Measurements from ENCODE around the gene WASHC4.

Gene WASHC4

GRCh38 chr12:105107494-105108371 is at the start of gene WASHC4:
WASHC4 (plus strand) TSS chr12:105107731; CDS start chr12:105107801, 70 bp downstream.
- Histone ChIP-seq H3K36me3 (ENCODE audit: control insufficient read depth in 1 of 2, insufficient read depth in 2 of 2, low read length in 2 of 2) (peaks cover 4 to 12% of the 10 kb centered on the region in 2 donors), H3K4me3 (ENCODE audit: low read depth in 1 of 2, low read length in 2 of 2) (peak within 1 kb of the TSS; percentile 81 to 98), H3K9me3 (ENCODE audit: control insufficient read depth in 1 of 2, low read length in 2 of 2) (no peaks in the 10 kb centered on the region), H3K27me3 (ENCODE audit: low read depth, low read length) (no peaks in the 10 kb centered on the region), H3K4me1 (ENCODE audit: control insufficient read depth in 1 of 2, insufficient read depth in 2 of 2, low read length in 2 of 2) (peaks cover 5 to 18% of the 10 kb centered on the region in 2 donors), H3K27ac (ENCODE audit: low read length) (peak within 1 kb of the TSS; percentile 91)

GRCh38 chr12:105060715-105061378 is 46.7 kb upstream of the WASHC4 start:
- Histone ChIP-seq H3K4me1 (ENCODE audit: control insufficient read depth in 1 of 2, insufficient read depth in 2 of 2, low read length in 2 of 2) (no peaks in the 10 kb centered on the region), H3K27ac (ENCODE audit: low read length) (no peak overlapping the region), H3K9me3 (ENCODE audit: control insufficient read depth in 1 of 2, low read length in 2 of 2) (peaks cover 0 to 4% of the 10 kb centered on the region in 2 donors), H3K27me3 (ENCODE audit: low read depth, low read length) (no peaks in the 10 kb centered on the region), H3K4me3 (ENCODE audit: low read depth in 1 of 2, low read length in 2 of 2) (no peak overlapping the region), H3K36me3 (ENCODE audit: control insufficient read depth in 1 of 2, insufficient read depth in 2 of 2, low read length in 2 of 2) (peaks cover 9 to 53% of the 10 kb centered on the region in 2 donors)

- Histone ChIP-seq H3K4me3 (ENCODE audit: low read depth in 1 of 2, low read length in 2 of 2) (no peak overlapping the region), H3K36me3 (ENCODE audit: control insufficient read depth in 1 of 2, insufficient read depth in 2 of 2, low read length in 2 of 2) (peaks cover 13 to 40% of the 10 kb centered on the region in 2 donors), H3K27ac (ENCODE audit: low read length) (no peak overlapping the region), H3K27me3 (ENCODE audit: low read depth, low read length) (no peaks in the 10 kb centered on the region), H3K4me1 (ENCODE audit: control insufficient read depth in 1 of 2, insufficient read depth in 2 of 2, low read length in 2 of 2) (no peaks in the 10 kb centered on the region), H3K9me3 (ENCODE audit: control insufficient read depth in 1 of 2, low read length in 2 of 2) (no peaks in the 10 kb centered on the region)
Measured at GRCh38 chr12:105064564-105065178, 42.9 kb upstream of the WASHC4 start.

- Histone ChIP-seq H3K27me3 (ENCODE audit: low read depth, low read length) (no peaks in the 10 kb centered on the region), H3K4me3 (ENCODE audit: low read depth in 1 of 2, low read length in 2 of 2) (no peak overlapping the region), H3K36me3 (ENCODE audit: control insufficient read depth in 1 of 2, insufficient read depth in 2 of 2, low read length in 2 of 2) (peaks cover 4 to 35% of the 10 kb centered on the region in 2 donors), H3K9me3 (ENCODE audit: control insufficient read depth in 1 of 2, low read length in 2 of 2) (no peaks in the 10 kb centered on the region), H3K27ac (ENCODE audit: low read length) (no peak overlapping the region), H3K4me1 (ENCODE audit: control insufficient read depth in 1 of 2, insufficient read depth in 2 of 2, low read length in 2 of 2) (no peaks in the 10 kb centered on the region)
Measured at GRCh38 chr12:105067511-105068031, 40.0 kb upstream of the WASHC4 start.

GRCh38 chr12:105069936-105070702 is 37.4 kb upstream of the WASHC4 start:
- H3K27ac ChIP-seq (ENCODE audit: low read length): no peak overlapping the region
- H3K27me3 ChIP-seq (ENCODE audit: low read depth, low read length): no peaks in the 10 kb centered on the region
- peaks cover 4 to 30% of the 10 kb centered on the region in 2 donors for H3K36me3 ChIP-seq (ENCODE audit: control insufficient read depth in 1 of 2, insufficient read depth in 2 of 2, low read length in 2 of 2)
- no peaks in the 10 kb centered on the region for H3K9me3 ChIP-seq (ENCODE audit: control insufficient read depth in 1 of 2, low read length in 2 of 2)
- H3K4me3 ChIP-seq (ENCODE audit: low read depth in 1 of 2, low read length in 2 of 2): no peak overlapping the region
- no peaks in the 10 kb centered on the region for H3K4me1 ChIP-seq (ENCODE audit: control insufficient read depth in 1 of 2, insufficient read depth in 2 of 2, low read length in 2 of 2)

GRCh38 chr12:105071981-105072380 is 35.5 kb upstream of the WASHC4 start:
- no peak overlapping the region for H3K4me3 ChIP-seq (ENCODE audit: low read depth in 1 of 2, low read length in 2 of 2)
- no peaks in the 10 kb centered on the region for H3K27me3 ChIP-seq (ENCODE audit: low read depth, low read length)
- H3K36me3 ChIP-seq (ENCODE audit: control insufficient read depth in 1 of 2, insufficient read depth in 2 of 2, low read length in 2 of 2): peaks cover 0 to 17% of the 10 kb centered on the region in 2 donors
- no peaks in the 10 kb centered on the region for H3K9me3 ChIP-seq (ENCODE audit: control insufficient read depth in 1 of 2, low read length in 2 of 2)
- no peaks in the 10 kb centered on the region for H3K4me1 ChIP-seq (ENCODE audit: control insufficient read depth in 1 of 2, insufficient read depth in 2 of 2, low read length in 2 of 2)
- no peak overlapping the region for H3K27ac ChIP-seq (ENCODE audit: low read length)

GRCh38 chr12:105072888-105073488 is 34.5 kb upstream of the WASHC4 start:
- Histone ChIP-seq H3K27ac (ENCODE audit: low read length) (no peak overlapping the region), H3K4me1 (ENCODE audit: control insufficient read depth in 1 of 2, insufficient read depth in 2 of 2, low read length in 2 of 2) (no peaks in the 10 kb centered on the region), H3K36me3 (ENCODE audit: control insufficient read depth in 1 of 2, insufficient read depth in 2 of 2, low read length in 2 of 2) (peaks cover 0 to 17% of the 10 kb centered on the region in 2 donors), H3K27me3 (ENCODE audit: low read depth, low read length) (no peaks in the 10 kb centered on the region), H3K9me3 (ENCODE audit: control insufficient read depth in 1 of 2, low read length in 2 of 2) (no peaks in the 10 kb centered on the region), H3K4me3 (ENCODE audit: low read depth in 1 of 2, low read length in 2 of 2) (no peak overlapping the region)

- Histone ChIP-seq H3K36me3 (ENCODE audit: control insufficient read depth in 1 of 2, insufficient read depth in 2 of 2, low read length in 2 of 2) (peaks cover 0 to 6% of the 10 kb centered on the region in 2 donors), H3K4me1 (ENCODE audit: control insufficient read depth in 1 of 2, insufficient read depth in 2 of 2, low read length in 2 of 2) (no peaks in the 10 kb centered on the region), H3K9me3 (ENCODE audit: control insufficient read depth in 1 of 2, low read length in 2 of 2) (no peaks in the 10 kb centered on the region), H3K27ac (ENCODE audit: low read length) (no peak overlapping the region), H3K4me3 (ENCODE audit: low read depth in 1 of 2, low read length in 2 of 2) (no peak overlapping the region), H3K27me3 (ENCODE audit: low read depth, low read length) (no peaks in the 10 kb centered on the region)
Measured at GRCh38 chr12:105076098-105076497, 31.4 kb upstream of the WASHC4 start.

- H3K9me3 ChIP-seq (ENCODE audit: control insufficient read depth in 1 of 2, low read length in 2 of 2): no peaks in the 10 kb centered on the region
- no peak overlapping the region for H3K4me3 ChIP-seq (ENCODE audit: low read depth in 1 of 2, low read length in 2 of 2)
- no peaks in the 10 kb centered on the region for H3K27me3 ChIP-seq (ENCODE audit: low read depth, low read length)
- H3K36me3 ChIP-seq (ENCODE audit: control insufficient read depth in 1 of 2, insufficient read depth in 2 of 2, low read length in 2 of 2): peaks cover 0 to 6% of the 10 kb centered on the region in 2 donors
- no peak overlapping the region for H3K27ac ChIP-seq (ENCODE audit: low read length)
- H3K4me1 ChIP-seq (ENCODE audit: control insufficient read depth in 1 of 2, insufficient read depth in 2 of 2, low read length in 2 of 2): no peaks in the 10 kb centered on the region
Measured at GRCh38 chr12:105076913-105077312, 30.6 kb upstream of the WASHC4 start.

GRCh38 chr12:105077435-105077834 is 30.1 kb upstream of the WASHC4 start:
- H3K4me3 ChIP-seq (ENCODE audit: low read depth in 1 of 2, low read length in 2 of 2): no peak overlapping the region
- H3K27ac ChIP-seq (ENCODE audit: low read length): no peak overlapping the region
- peaks cover 0 to 6% of the 10 kb centered on the region in 2 donors for H3K36me3 ChIP-seq (ENCODE audit: control insufficient read depth in 1 of 2, insufficient read depth in 2 of 2, low read length in 2 of 2)
- H3K9me3 ChIP-seq (ENCODE audit: control insufficient read depth in 1 of 2, low read length in 2 of 2): no peaks in the 10 kb centered on the region
- no peaks in the 10 kb centered on the region for H3K4me1 ChIP-seq (ENCODE audit: control insufficient read depth in 1 of 2, insufficient read depth in 2 of 2, low read length in 2 of 2)
- no peaks in the 10 kb centered on the region for H3K27me3 ChIP-seq (ENCODE audit: low read depth, low read length)

Measured in muscle layer of duodenum (tissue), 2 donors.